Stimulated activated CD4-positive, alpha-beta T cell treated with anti-CD3 and anti-CD28 coated beads, Interleukin-15, amount 100 ng/mL, for 24 hours (primary cell): Measurements from ENCODE around the gene PHRF1.

Experiments
- DNase-seq: peaks from one replicate; pipeline ENCODE4 v3.0.0-alpha.2; 2020

The PHRF1 gene

GRCh38 chr11:575996-576768, at the start of gene PHRF1:
TSS of gene PHRF1 (plus strand) at chr11:576470. CDS start at chr11:581513, 5,043 bp downstream.
- DNase-seq: peak; percentile 96

GRCh38 chr11:528166-528814, 48.0 kb upstream of the PHRF1 start:
- no peak for DNase-seq

GRCh38 chr11:528815-529727, 47.2 kb upstream of the PHRF1 start:
- DNase-seq: no peak

DNA sequence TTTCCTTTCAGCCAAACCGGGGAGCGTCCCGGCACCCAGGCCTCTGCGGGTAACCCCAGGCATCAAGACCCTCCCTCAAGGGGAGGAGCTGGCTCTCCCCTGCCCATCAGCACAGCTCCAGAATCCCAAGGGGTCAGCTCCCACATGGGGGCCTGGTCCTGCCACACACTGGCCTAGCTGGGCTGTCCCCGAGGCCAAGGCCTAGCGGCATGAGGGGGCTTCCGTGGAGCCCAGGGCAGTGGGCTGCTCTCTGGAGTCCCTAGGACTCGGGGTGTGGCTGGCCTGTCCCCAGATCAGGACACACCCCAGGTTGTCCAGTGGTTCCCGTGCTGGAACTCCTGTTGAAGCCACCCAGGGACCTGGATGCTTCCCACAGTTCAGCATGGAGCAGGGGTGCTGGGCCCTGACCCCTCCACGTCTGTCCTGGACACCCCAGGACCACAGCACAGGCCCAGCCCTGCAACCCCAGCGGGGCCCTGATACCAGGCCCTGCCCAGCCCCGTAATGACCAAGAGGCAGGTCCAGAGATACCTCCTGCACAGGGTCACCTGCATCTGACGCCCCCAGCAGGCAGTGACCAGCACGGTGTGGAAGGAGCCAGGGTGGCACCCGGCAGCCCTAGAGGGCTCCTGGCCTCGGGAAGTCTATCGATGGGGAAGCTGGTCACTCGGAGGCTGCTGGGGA, 46.4 kb upstream of the PHRF1 start:
- DNase-seq: no peak

DNA sequence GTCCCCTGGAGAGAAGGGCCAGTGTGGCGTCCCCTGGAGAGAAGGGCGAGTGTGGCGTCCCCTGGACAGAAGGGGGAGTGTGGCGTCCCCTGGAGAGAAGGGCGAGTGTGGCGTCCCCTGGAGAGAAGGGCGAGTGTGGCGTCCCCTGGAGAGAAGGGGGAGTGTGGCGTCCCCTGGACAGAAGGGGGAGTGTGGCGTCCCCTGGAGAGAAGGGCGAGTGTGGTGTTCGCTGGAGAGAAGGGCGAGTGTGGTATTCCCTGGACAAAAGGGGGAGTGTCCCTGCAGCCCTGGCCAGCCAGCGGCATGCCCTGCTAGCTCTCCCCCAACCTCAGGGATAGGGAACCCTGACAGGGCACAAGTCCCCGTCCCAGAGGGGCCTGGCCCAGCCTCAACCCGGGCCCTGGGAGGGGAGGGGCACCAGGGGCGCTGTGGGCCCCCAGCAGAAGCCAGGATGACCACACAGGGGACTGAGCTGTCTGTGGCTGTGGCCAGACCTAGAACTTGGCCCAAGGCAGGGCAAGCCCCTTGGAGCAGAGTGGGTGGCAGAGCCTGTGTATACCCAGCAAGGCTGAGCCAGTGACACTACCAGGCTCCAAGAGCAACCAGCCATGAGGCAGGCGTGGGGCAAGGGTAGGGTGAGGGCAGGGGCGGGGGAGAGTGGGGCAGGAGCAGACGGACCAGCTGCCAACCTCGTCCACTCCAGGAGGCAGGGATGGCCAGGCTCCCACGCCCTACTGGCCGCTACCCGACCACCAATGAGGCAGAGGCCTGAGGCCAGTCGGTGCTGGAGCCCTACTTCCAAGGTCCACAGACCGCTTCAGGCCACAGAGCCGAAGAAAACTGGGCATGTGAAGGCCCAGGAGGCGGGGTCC, 45.1 kb upstream of the PHRF1 start:
- no peak for DNase-seq

- DNase-seq: no peak
Measured at GRCh38 chr11:531919-532526, 44.2 kb upstream of the PHRF1 start.

- no peak for DNase-seq
Measured at GRCh38 chr11:532527-532985, 43.7 kb upstream of the PHRF1 start.

DNA sequence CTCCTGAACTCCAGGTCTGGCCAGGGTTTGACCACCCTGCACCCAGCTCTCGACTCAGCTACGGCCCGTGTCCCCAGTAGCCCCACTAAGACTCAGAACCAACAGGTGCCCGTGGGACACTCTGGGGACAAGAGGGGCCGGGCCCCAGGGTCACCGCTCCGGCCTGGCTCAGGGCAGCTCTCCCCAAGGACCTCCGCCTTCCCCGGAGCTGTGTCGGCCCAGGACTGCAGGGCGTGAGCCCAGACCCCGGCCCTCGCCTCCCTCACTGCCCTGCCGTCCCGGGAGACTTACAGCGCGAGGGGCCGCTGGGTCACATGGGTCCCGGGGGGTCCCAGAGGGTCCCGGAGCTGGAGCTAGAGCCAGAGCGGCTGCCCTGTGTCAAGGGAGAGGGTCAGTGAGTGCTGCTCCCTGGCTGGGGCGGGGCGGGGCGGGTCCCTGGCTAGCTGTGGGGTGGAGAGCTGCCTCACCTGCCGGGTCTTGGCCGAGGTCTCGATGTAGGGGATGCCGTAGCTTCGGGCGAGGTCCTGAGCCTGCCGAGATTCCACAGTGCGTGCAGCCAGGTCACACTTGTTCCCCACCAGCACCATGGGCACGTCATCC, 43.2 kb upstream of the PHRF1 start:
- DNase-seq: no peak

- DNase-seq: no peak
Measured at GRCh38 chr11:533586-534395, 42.5 kb upstream of the PHRF1 start.

DNA sequence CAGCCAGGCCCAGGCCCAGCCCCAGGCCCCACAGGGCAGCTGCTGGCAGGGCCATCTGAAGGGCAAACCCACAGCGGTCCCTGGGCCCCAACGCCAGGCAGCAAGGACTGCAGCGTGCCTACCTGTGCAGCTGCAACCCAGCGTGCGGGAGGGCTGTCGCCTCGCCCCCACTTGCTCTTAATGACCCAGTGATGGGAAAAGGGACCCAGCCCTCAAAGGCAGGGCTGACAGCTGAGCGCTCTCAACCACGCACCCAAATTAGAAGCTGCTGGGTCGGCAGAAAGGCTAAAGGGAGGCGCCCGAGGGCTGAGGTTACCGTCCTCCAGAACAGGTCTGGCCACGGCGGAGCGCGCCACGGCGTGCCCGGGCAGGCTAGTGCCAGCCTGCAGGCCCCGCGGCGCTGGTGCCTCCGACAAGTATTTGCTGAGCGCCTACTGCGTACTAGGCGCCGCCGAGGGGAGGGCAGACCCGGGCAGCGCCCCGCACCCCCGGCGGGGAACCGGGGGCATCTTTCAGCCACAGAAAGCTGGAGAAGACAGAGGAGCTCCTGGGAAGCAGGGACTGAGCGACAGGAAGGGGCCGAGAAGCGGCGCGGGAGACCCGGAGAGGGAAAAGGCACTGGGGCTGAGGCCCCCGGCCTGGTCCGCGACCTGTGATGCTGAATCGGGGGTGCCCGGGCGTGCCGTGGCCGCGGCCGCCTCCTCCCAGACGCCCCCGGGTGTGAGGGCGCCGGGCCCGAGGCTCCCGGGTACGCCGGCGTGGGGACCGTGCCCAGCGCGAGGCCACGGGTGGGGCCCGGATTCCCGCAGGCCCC, 41.7 kb upstream of the PHRF1 start:
- DNase-seq: peak; percentile 55

DNA sequence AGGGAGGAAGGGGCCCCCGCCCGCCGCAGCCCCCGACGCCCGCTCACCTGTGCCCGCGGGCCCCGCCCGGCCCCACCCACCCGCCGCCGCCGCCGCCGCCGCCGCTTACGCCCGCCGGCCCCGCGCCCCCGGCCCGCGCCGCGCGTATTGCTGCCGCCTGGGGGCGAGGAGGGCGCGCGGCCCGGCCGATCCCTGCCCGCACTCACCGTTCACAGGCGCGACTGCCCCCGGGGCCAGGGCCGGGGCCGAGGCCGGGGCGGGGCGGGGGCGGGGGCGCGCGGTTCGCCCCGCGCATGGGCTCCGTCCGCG, 41.1 kb upstream of the PHRF1 start:
- DNase-seq: no peak

DNA sequence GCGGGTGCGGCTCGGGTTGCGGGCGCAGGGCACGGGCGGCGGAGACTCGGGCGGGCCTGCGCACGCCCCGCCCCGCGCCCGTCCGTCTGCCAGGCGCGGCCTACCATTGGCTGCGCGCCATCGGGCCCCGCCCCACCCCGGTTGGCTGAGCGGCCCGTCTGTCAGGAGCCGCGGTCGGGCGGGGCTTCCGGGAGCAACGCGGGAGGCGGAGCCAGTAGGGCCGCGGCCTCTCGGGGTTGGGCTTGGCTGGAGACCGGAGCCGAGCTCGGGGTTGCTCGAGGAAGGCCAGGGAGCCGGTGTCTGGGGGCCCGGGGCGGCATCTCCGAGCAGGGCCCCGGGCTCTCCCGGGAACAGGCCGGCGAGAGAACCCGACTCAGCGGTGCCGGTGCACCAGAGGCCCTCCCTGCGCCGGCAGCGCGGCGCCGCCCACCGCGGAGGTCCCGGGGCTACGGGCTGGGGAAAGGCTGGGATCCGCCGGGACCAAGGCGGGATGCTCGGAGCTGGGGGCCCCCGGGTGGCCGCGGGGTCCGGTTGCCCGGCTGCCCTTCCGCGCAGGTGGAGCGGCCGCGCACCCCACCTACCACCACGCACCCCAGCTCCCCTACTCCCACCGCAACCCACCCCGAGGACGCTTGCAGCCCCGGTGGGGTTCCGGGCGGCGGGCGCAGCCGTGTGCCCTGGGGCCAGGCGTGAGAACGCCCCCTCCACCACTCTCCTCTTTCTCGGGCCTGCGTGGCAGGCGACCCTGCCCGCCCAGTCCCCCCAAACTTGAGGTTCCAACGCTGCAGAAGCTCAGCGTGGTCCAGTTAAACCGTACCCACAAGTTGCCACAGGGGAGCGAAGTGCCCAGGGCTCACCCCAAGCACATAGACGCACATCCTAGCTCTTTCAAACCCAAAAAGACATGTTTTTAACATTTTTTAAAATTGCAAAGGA, 40.5 kb upstream of the PHRF1 start, which contains the start of gene HRAS:
Gene HRAS (minus strand): TSS at position 58 of the 936 bp plus-strand sequence.
- DNase-seq: peak; percentile 97

DNA sequence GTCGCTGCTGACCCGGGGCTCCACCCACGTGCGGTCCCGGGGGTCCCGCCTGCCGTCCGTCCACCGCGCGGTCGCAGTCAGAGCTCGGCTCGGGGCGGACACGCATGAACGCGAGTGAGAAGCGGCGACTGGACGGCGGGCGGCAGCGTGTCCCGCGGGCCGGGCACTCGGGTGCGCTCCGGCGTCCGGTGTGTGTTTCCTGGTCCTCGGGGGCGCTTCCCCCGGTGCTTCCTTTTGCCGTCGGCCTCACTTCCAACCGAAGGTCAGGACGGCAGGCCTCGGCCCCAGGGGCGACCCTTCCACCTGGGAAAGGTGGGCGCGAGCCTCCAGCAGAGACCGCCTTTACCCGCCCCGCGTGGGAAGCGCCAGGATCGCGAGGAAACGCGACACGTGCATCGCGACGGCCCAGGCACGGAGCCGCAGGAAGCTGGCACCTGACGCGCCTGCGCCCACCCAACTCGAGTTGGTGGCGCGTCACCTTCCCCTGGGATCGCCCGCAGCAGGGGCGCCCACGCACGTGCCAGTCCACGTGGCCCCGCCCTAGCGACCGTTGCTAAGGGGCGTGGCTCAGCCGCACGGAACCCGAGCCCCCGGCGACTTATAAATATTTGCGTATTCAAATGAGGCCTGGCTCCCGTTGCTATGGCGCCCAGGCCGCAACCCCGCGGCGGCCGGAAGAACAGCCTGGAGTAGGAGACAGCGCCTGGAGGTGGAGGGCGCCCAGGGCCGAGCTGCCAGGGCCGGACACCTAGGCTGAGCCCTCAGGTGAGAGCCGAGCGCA, 39.2 kb upstream of the PHRF1 start, which contains the start of gene LRRC56:
Gene LRRC56 (plus strand): TSS at position 687 of the 781 bp plus-strand sequence. CDS start 3,158 bp downstream, outside the sequence.
- peak; percentile 93 for DNase-seq

GRCh38 chr11:537622-538430, 38.4 kb upstream of the PHRF1 start:
- DNase-seq: no peak

DNA sequence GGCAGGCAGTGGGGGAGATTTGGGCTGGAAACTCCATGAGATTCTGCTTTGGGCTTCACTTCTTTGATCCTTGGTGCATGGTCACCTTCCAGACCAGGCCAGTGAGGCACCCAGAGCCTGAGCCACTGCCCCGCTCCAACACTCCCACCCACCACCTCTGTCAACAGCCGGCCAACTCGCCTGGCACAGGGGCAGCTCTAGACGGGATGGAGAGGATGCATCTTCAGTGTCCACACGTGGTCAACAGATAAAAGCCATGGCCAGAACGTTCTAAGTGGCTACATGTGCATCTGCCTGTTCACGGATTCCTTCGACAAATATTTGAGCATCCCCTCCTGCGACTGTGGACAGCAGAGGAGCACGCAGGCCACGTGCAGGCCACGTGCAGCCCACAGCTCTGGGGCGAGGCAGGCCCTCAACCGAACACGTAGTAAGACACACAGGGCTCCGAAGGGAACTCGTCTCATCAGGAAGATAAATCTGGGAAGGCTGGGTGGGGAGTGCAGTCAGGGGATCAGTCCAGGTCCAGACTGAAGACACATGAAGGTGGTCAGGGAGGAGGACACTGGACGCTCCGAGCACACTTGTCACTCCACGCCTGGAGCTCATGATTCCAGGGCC, 37.7 kb upstream of the PHRF1 start:
- no peak for DNase-seq
